SK-N-SH treated with all-trans-retinoic acid at 6 μM for 48 hours (cell line): ENCODE results near the gene TAAR1.

ENCODE experiments used
- ARNTL ChIP-seq: fragments of 450-650 bp; formaldehyde crosslinking; IDR thresholded peaks from 2 replicates; pipeline ENCODE4 v1.5.0; 2020; ENCODE audit warnings: low read depth, mild to moderate bottlenecking, moderate library complexity, borderline replicate concordance
- CSDC2 ChIP-seq: fragments of 250-450 bp; sonication (Bioruptor Pico); IDR thresholded peaks from 2 replicates; pipeline ENCODE4 v1.5.0; 2020; ENCODE audit warnings: mild to moderate bottlenecking, moderate library complexity
- ESRRG ChIP-seq: fragments of 250-450 bp; sonication (Bioruptor Pico); IDR thresholded peaks from 2 replicates; pipeline ENCODE4 v1.6.1; 2021; ENCODE audit warnings: mild to moderate bottlenecking
- GLIS3 ChIP-seq: fragments of 250-450 bp; sonication (Bioruptor Pico); IDR thresholded peaks from 2 replicates; pipeline ENCODE4 v1.5.0; 2020; ENCODE audit warnings: mild to moderate bottlenecking, moderate library complexity
- ISL1 ChIP-seq: fragments of 250-450 bp; sonication (Bioruptor Pico); IDR thresholded peaks from 2 replicates; pipeline ENCODE4 v2.1.2; 2022; ENCODE audit warnings: mild to moderate bottlenecking, moderate library complexity
- PPARA ChIP-seq: fragments of 250-450 bp; sonication (Bioruptor Pico); IDR thresholded peaks from 2 replicates; pipeline ENCODE4 v1.5.0; 2020; ENCODE audit warnings: mild to moderate bottlenecking, borderline replicate concordance
- ZNF70 ChIP-seq: fragments of 450-650 bp; formaldehyde crosslinking; IDR thresholded peaks from 2 replicates; pipeline ENCODE4 v1.5.0; 2020; ENCODE audit warnings: mild to moderate bottlenecking, moderate library complexity
- ZNF8 ChIP-seq: fragments of 450-650 bp; formaldehyde crosslinking; IDR thresholded peaks from 2 replicates; pipeline ENCODE4 v1.5.0; 2020; ENCODE audit warnings: mild to moderate bottlenecking, moderate library complexity
- TF ChIP-seq, protein P1 (sequence below): fragments of 250-450 bp; sonication (Bioruptor Pico); IDR thresholded peaks from 2 replicates; pipeline ENCODE4 v1.8.0; 2020; ENCODE audit warnings: mild to moderate bottlenecking, moderate library complexity, borderline replicate concordance
- TF ChIP-seq, protein P2 (sequence below): fragments of 250-450 bp; sonication (Bioruptor Pico); IDR thresholded peaks from 2 replicates; pipeline ENCODE4 v1.8.0; 2021; ENCODE audit warnings: low read depth, mild to moderate bottlenecking, moderate library complexity, borderline replicate concordance

DNA sequence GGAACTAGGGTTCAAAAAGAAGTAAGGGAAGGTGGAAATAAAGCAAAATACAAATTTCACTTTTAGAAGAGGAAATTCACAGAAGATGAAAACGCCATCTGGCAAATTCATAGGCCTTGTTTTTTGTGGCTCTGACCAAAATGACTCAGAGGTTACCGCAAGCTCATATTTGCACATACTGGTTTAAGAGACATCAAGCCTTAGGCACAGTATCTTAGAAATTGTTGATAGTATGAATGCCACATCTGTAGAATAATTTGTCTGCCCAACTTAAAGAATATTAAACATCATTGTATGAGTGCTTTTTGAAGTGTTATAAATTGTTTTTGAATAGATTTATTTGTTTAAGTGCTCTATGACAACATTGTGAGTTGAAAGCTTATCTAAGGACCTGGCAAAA lies 10.6 kb downstream of the TAAR1 start:
- TF ChIP-seq, protein P1, sequence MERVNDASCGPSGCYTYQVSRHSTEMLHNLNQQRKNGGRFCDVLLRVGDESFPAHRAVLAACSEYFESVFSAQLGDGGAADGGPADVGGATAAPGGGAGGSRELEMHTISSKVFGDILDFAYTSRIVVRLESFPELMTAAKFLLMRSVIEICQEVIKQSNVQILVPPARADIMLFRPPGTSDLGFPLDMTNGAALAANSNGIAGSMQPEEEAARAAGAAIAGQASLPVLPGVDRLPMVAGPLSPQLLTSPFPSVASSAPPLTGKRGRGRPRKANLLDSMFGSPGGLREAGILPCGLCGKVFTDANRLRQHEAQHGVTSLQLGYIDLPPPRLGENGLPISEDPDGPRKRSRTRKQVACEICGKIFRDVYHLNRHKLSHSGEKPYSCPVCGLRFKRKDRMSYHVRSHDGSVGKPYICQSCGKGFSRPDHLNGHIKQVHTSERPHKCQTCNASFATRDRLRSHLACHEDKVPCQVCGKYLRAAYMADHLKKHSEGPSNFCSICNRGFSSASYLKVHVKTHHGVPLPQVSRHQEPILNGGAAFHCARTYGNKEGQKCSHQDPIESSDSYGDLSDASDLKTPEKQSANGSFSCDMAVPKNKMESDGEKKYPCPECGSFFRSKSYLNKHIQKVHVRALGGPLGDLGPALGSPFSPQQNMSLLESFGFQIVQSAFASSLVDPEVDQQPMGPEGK (CRISPR knock-in tag) = no peak
- TF ChIP-seq PPARA (CRISPR knock-in tag) = no peak
- TF ChIP-seq ZNF8 (CRISPR knock-in tag) = no peak
- TF ChIP-seq GLIS3 (CRISPR knock-in tag) = no peak
- TF ChIP-seq ESRRG (CRISPR knock-in tag) = no peak
- no peak for TF ChIP-seq ISL1 (CRISPR knock-in tag)
- no peak for TF ChIP-seq ZNF70
- TF ChIP-seq CSDC2 (CRISPR knock-in tag) = no peak
- TF ChIP-seq ARNTL (CRISPR knock-in tag) = no peak
- TF ChIP-seq, protein P2, sequence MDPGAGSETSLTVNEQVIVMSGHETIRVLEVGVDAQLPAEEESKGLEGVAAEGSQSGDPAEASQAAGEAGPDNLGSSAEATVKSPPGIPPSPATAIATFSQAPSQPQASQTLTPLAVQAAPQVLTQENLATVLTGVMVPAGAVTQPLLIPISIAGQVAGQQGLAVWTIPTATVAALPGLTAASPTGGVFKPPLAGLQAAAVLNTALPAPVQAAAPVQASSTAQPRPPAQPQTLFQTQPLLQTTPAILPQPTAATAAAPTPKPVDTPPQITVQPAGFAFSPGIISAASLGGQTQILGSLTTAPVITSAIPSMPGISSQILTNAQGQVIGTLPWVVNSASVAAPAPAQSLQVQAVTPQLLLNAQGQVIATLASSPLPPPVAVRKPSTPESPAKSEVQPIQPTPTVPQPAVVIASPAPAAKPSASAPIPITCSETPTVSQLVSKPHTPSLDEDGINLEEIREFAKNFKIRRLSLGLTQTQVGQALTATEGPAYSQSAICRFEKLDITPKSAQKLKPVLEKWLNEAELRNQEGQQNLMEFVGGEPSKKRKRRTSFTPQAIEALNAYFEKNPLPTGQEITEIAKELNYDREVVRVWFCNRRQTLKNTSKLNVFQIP (CRISPR knock-in tag) = no peak
